KBM-7 (cell line): Measurements from ENCODE around the gene NSUN6.
A peak's percentile ranks its signal among the peaks of the same experiment; 100 is the strongest.
"Not testable (repeated sequence)": the region's sequence is repeated elsewhere in the genome, so short reads cannot be mapped to it uniquely, and the experiment has no call there.

Source experiments
- DNase-seq: peaks from one replicate; pipeline ENCODE4 v3.0.0-alpha.2; 2015
- in situ Hi-C: fragments of 300-500 bp; cut with MboI; formaldehyde crosslinking; loops from 2 replicates; pipeline ENCODE4 v1.14.3; 2020; ENCODE audit warnings: low sequenced_read_pairs, low pct_unique_long_range_greater_than_20kb, mixed read lengths

The NSUN6 gene

GRCh38 chr10:18660816-18661431 is 9.5 kb upstream of the NSUN6 start:
- in situ Hi-C loops = no loop called here
- no peak for DNase-seq

GRCh38 chr10:18659819-18660535 is 8.6 kb upstream of the NSUN6 start:
- no peak for DNase-seq

GRCh38 chr10:18659125-18659818 is 7.9 kb upstream of the NSUN6 start, which contains the start of gene ARL5B:
TSS of gene ARL5B (plus strand) at chr10:18659431. CDS start at chr10:18659638, 207 bp downstream.
- peak; percentile 95 for DNase-seq
- in situ Hi-C loops = no loop called here

More at GRCh38 chr10:18659819-18660535, 8.6 kb upstream of the NSUN6 start:
- in situ Hi-C loops = no loop called here

GRCh38 chr10:18658271-18659124 is 7.1 kb upstream of the NSUN6 start:
- DNase-seq = no peak
- in situ Hi-C loops = no loop called here

- DNase-seq = no peak
- in situ Hi-C loops = no loop called here
Measured at GRCh38 chr10:18656724-18657123, 5.3 kb upstream of the NSUN6 start.

GRCh38 chr10:18653112-18653511 is 1.7 kb upstream of the NSUN6 start:
- in situ Hi-C loops = no loop called here
- no peak for DNase-seq

- in situ Hi-C loops = no loop called here
- peak; percentile 37 for DNase-seq
Measured at GRCh38 chr10:18650404-18650997, 886 bp downstream of the NSUN6 start.

- in situ Hi-C loops = no loop called here
- peak; percentile 31 for DNase-seq
Measured at GRCh38 chr10:18649364-18649959, 1.9 kb downstream of the NSUN6 start.

GRCh38 chr10:18647945-18648344 is 3.4 kb downstream of the NSUN6 start:
- in situ Hi-C loops = no loop called here
- DNase-seq = no peak

GRCh38 chr10:18647151-18647550 is 4.2 kb downstream of the NSUN6 start:
- DNase-seq = no peak
- in situ Hi-C loops = no loop called here

- DNase-seq, in situ Hi-C loops: not testable (repeated sequence)
Measured at GRCh38 chr10:18639719-18640118, 11.7 kb downstream of the NSUN6 start.

GRCh38 chr10:18637400-18637799 is 14.0 kb downstream of the NSUN6 start:
- DNase-seq, in situ Hi-C loops: not testable (repeated sequence)

GRCh38 chr10:18635995-18636394 is 15.4 kb downstream of the NSUN6 start:
- DNase-seq = no peak
- in situ Hi-C loops = no loop called here

GRCh38 chr10:18632500-18632899 is 18.9 kb downstream of the NSUN6 start:
- in situ Hi-C loops, DNase-seq: not testable (repeated sequence)

GRCh38 chr10:18627452-18628018 is 23.9 kb downstream of the NSUN6 start:
- DNase-seq = peak; percentile 80
- in situ Hi-C loops = not testable (repeated sequence)

GRCh38 chr10:18625886-18626285 is 25.5 kb downstream of the NSUN6 start:
- in situ Hi-C loops = no loop called here
- no peak for DNase-seq

- DNase-seq, in situ Hi-C loops: not testable (repeated sequence)
Measured at GRCh38 chr10:18623671-18624070, 27.7 kb downstream of the NSUN6 start.

GRCh38 chr10:18620856-18621255 is 30.5 kb downstream of the NSUN6 start:
- in situ Hi-C loops = no loop called here
- no peak for DNase-seq
